Neural progenitor cell (in vitro differentiated cells): ENCODE results near the gene CFAP54.

Experiments used
- CTCF ChIP-seq: fragments of 200-600 bp; sonication (generic); IDR thresholded peaks from 2 replicates; pipeline ENCODE4 v1.5.1; 2017; ENCODE audit warnings: antibody characterized with exemption, mild to moderate bottlenecking
- EZH2 ChIP-seq: fragments of 200-600 bp; sonication (generic); IDR thresholded peaks from 2 replicates; pipeline ENCODE4 v1.6.1; 2017; ENCODE audit warnings: antibody characterized with exemption, mild to moderate bottlenecking, moderate library complexity
- EZH2phosphoT487 ChIP-seq: fragments of 200-600 bp; sonication (generic); IDR thresholded peaks from 2 replicates; pipeline ENCODE4 v1.6.1; 2017; ENCODE audit warnings: antibody characterized with exemption

DNA sequence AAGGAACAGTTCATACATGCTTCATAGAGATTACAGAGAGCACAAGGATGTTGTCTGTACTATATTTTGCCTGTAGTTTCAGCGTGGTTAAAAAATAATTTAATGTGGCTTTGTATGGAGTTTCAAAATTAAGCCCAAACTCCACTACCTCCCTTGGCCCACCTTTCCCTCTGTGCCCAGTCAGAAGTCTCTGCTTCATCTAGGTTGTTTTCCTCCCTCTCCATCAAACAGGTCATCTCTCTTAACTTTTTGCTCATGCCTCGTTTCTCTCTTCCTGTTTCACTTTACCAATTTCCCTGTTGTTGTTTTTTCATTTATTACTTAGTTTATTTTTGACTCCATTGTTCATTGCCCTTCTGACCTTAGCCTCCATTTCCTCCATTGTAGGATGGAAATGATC, 322.8 kb downstream of the CFAP54 start:
- no peak for TF ChIP-seq CTCF
- TF ChIP-seq EZH2, result no peak
- TF ChIP-seq EZH2phosphoT487, result no peak
